ENCODE data around the gene TCOF1.

The TCOF1 gene

DNA sequence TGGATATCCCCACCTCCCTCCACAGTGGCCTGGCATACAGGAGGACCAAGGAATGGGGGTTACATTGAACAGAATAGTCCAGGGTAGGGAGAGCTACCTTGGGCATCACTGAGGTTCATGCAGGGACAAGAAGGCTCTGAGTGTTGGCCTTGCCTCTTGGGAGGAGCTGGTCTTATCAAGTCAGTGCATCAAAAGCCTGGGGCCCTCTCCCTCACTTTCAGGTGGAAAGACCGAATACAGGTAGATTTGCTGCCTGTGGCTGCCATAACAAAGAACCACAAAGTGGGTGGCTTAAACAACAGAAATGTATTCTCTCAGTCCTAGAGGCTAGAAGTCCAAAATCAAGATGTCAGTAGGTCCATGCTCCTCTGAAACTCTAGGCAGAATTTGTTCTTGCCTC is 36.3 kb upstream of the TCOF1 start:
- H3K4me3 ChIP-seq (ENCODE audit: low read length) = no peak overlapping the region
- DNase-seq (ENCODE audit: low read depth, low spot score) = no peak

GRCh38 chr5:150321784-150322183 is 35.7 kb upstream of the TCOF1 start:
- DNase-seq (ENCODE audit: low read depth, low spot score) = no peak
- H3K4me3 ChIP-seq (ENCODE audit: low read length) = no peak overlapping the region

- no peak overlapping the region for H3K4me3 ChIP-seq (ENCODE audit: low read length)
- DNase-seq (ENCODE audit: low read depth, low spot score) = no peak
Observed at GRCh38 chr5:150322202-150322601, 35.3 kb upstream of the TCOF1 start.

DNA sequence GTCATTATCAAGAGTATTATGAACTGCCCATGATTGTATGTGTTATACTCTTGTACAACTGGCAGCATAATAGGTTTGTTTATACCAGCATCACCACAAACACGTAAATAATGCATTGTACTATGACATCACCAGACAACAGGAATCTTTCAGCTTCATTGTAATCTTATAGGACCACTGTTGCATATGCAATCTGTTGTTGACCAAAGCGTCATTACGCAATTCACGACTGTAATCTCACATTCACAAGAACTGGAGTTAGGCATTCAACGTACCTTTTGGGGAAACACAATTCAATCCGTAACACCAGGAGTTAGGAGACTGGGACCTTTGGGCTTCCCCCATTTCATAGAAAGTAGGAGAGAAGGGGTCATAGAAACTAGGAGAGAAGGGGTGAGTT is 34.4 kb upstream of the TCOF1 start:
- H3K4me3 ChIP-seq (ENCODE audit: low read length) = no peak overlapping the region
- DNase-seq (ENCODE audit: low read depth, low spot score) = no peak

- DNase-seq (ENCODE audit: low read depth, low spot score) = no peak
- no peak overlapping the region for H3K4me3 ChIP-seq (ENCODE audit: low read length)
Observed at GRCh38 chr5:150323819-150324218, 33.7 kb upstream of the TCOF1 start.

DNA sequence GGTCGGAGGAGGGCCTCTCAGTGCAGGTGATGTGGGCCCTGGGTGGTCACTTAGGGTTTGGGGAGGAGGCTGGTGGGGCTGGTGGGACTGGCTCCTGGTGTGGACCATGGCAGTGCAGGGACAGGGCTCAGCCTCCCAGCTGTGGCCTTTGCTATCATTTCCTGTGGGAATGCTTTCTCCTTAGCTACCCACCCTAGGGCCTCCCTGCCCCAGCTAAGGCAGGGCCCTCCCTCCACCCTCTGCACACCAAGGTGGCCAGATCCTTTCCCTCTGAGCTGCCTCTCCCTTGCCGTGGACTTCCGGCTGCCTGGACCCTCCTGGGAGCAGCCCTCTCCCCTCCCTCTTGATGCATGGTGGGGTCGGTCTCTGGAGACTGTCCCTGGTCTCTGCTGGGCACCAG is 32.1 kb upstream of the TCOF1 start:
- DNase-seq (ENCODE audit: low read depth, low spot score) = no peak
- H3K4me3 ChIP-seq (ENCODE audit: low read length) = no peak overlapping the region

- no peak for DNase-seq (ENCODE audit: low read depth, low spot score)
- no peak overlapping the region for H3K4me3 ChIP-seq (ENCODE audit: low read length)
Observed at GRCh38 chr5:150326707-150327106, 30.8 kb upstream of the TCOF1 start.

DNA sequence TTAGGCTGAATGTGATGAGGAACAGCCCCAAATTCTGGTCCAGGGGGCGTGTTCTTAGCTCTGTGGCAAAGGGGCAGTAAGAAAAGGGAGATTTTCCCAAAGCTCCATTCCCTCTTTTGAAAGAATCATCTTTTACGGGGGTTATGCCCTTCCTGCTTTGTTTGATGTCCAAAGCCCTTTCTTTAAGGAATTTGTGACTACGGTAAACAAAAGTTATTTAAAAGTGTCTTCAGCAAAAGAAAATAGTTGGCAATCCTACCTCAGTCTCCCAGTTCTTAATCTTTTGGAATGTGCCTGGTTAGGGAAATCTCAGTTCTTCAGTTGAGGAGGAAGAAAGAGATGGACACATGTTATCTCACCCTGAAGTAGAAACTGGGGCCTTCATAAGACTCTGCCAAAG is 30.4 kb upstream of the TCOF1 start:
- DNase-seq (ENCODE audit: low read depth, low spot score) = no peak
- H3K4me3 ChIP-seq (ENCODE audit: low read length) = no peak overlapping the region

DNA sequence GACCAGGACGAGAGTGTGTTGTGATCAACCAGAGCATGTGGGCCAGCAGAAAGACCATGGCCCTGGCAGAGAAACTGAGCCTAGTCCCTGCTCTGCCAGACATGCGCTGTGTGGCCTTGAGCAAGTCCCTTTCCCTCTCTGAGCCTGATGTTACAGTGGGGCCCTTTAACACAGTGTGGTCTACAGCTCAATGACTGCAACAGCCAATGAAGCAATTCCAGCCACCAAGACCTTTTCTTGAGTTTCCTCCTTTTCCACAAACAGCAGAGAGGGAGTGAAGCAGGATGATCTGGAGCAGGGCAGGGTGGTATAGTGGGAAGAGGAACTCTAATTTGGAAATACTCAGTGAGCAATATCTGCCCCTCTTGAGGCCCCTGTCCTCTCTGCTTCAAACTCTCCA is 29.0 kb upstream of the TCOF1 start:
- no peak for DNase-seq (ENCODE audit: low read depth, low spot score)
- no peak overlapping the region for H3K4me3 ChIP-seq (ENCODE audit: low read length)

DNA sequence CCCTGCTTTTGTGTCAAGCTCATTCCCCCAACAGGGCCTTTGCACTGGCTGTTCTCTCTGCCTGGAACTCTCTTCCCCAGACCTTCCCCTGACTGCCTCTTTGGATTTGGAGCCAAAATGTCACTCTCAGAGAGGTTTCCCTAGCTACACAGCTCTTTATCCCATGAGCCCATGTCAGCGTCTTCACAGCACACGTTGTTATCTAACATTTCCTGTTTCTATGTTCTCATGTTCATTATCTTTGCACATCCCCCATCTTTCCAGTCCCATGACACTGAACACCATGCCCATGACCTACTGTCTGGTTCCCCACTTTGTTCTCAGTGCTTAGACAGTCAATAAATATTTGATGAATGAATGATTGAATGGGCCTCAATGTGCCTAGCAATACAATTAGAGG is 28.5 kb upstream of the TCOF1 start:
- DNase-seq (ENCODE audit: low read depth, low spot score) = no peak
- no peak overlapping the region for H3K4me3 ChIP-seq (ENCODE audit: low read length)

GRCh38 chr5:150329881-150330876 is 27.3 kb upstream of the TCOF1 start:
- no peak overlapping the region for H3K4me3 ChIP-seq (ENCODE audit: low read length)
- peak; percentile 57 for DNase-seq (ENCODE audit: low read depth, low spot score)

DNA sequence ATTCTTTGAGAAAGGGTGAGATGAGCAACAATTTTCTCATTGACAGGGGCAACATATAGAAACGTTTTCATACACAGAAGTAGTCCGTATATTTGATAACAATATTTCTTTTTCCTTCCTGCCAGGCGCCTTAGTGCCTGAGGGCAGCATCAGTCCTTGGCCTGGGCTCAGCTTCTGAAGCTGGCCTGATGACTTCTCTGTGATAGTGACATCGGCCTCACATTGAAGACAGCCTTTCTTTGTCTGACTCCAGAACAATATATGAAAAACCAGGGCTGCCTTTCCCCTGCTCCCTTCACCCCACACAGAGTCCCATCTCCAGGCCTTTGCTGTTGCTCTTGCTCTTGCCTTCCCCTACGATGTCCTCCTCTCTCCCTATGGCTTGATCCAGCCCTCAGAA is 24.1 kb upstream of the TCOF1 start:
- no peak for DNase-seq (ENCODE audit: low read depth, low spot score)
- H3K4me3 ChIP-seq (ENCODE audit: low read length) = no peak overlapping the region

- no peak overlapping the region for H3K4me3 ChIP-seq (ENCODE audit: low read length)
- DNase-seq (ENCODE audit: low read depth, low spot score) = no peak
Observed at GRCh38 chr5:150335778-150336177, 21.7 kb upstream of the TCOF1 start.

- DNase-seq (ENCODE audit: low read depth, low spot score) = no peak
- no peak overlapping the region for H3K4me3 ChIP-seq (ENCODE audit: low read length)
Observed at GRCh38 chr5:150338546-150338945, 19.0 kb upstream of the TCOF1 start.

DNA sequence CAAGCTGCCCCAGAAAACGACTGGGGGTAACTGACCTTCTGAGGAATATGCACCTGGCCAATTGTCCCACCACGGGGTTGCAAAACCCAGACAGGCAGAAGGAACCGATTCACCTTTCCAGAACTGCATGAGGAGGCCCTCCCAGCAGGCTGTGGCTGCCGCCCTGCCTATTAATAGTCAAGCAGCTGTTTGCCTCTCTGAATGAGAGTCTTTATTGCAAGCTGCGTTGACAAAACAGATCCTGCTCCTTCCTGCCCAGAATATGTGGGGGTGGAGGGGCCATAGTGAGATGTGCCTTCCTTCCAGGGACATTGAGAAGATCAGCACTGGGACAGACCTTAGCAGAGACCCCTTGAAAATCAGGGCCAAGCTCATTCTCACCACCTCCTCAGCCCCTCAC is 18.3 kb upstream of the TCOF1 start:
- H3K4me3 ChIP-seq (ENCODE audit: low read length) = no peak overlapping the region
- DNase-seq (ENCODE audit: low read depth, low spot score) = no peak

- no peak for DNase-seq (ENCODE audit: low read depth, low spot score)
- H3K4me3 ChIP-seq (ENCODE audit: low read length) = no peak overlapping the region
Observed at GRCh38 chr5:150339841-150340240, 17.7 kb upstream of the TCOF1 start.

DNA sequence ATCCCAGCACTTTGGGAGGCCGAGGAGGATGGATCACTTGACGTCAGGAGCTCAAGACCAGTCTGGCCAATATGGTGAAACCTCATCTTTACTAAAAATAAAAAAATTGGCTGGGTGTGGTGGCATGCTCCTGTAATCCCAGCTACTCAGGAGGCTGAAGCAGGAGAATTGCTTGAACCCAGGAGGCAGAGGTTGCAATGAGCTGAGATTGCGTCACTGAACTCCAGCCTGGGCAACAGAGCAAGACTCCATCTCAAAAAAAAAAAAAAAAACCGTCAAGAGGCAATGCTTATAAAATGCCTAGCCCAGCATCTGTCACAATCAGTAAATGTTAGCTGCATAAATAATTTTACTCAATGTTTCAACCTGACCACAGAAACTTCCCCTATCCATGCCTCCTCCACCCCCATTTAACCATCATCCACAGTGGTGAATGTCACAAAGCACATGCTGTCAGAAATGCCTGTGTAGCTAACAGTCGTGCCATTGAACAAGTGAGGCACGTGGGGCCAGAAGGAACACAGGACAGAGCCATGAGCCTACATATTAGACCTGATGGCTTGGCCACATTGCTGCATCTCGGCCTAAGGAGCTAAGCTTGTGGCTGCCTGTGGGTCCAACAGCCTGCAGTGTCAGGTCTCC is 16.8 kb upstream of the TCOF1 start:
- H3K4me3 ChIP-seq (ENCODE audit: low read length) = no peak overlapping the region
- DNase-seq (ENCODE audit: low read depth, low spot score) = no peak

DNA sequence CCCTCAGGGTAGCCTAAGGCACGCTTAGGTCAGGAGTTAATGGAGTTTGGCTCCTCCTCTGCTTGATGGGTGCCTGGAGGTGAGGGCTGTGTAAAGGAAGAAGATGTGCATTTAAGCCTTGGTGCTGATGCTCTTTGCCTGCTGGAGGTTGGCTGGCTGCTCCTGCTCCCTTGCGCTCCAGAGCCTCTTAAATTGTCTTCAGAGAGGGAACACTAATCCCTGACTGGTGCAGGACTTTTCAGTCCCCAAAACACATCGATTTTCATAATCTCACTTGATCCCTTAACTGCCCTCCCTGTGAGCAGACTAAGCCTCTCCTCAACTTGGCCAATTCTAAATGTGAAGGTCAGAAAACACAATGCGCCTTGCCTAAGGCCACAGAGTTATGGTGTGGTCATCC is 16.2 kb upstream of the TCOF1 start:
- DNase-seq (ENCODE audit: low read depth, low spot score) = no peak
- H3K4me3 ChIP-seq (ENCODE audit: low read length) = no peak overlapping the region

DNA sequence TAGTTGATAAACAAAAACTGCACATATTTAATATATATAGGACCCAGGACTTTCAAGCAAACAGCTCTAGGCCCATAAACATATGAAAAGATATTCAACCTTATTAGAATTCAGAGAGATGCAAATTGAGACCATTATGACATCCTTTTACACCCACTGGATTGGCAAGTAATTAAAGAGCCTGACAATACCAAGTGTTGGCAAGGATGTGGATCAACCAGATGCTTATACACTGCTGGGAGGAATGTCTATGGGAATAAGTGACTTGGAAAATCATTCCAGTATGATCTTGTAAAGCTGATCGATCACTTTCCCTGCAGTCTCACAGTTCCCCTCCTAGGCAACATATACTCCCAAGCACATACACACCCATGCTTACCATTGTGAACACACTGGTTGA is 15.5 kb upstream of the TCOF1 start:
- no peak for DNase-seq (ENCODE audit: low read depth, low spot score)
- H3K4me3 ChIP-seq (ENCODE audit: low read length) = no peak overlapping the region

DNA sequence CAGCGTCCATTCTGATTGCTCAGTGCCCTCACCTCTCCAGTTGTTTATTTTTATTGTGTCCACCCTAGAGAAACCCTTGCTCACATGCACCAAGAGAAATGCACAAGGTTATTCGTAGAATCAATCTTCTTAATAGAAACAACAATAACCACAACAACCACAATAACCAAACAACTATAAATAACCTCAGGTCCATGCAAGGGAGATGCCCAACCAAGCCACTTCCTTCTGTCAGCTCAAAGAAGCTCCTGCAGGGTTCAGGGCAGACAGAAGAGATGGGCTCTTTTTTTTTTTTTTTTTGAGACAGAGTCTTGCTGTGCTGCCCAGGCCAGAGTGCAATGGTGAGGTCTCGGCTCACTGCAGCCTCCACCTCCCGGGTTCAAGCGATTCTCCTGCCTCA is 14.9 kb upstream of the TCOF1 start:
- H3K4me3 ChIP-seq (ENCODE audit: low read length) = no peak overlapping the region
- DNase-seq (ENCODE audit: low read depth, low spot score) = no peak
